ENCODE results near the gene MRPL21. TPM values are rescaled to one million over a fixed set of nuclear protein-coding genes. Genes with fewer than 3 reads are reported as not detected.
"Not testable (repeated sequence)": the region's sequence is repeated elsewhere in the genome, so short reads cannot be mapped to it uniquely, and the experiment has no call there.

Gene MRPL21
- total and polyA plus RNA-seq, 2 experiments from 2014 or later: 62.4 to 232 TPM

DNA sequence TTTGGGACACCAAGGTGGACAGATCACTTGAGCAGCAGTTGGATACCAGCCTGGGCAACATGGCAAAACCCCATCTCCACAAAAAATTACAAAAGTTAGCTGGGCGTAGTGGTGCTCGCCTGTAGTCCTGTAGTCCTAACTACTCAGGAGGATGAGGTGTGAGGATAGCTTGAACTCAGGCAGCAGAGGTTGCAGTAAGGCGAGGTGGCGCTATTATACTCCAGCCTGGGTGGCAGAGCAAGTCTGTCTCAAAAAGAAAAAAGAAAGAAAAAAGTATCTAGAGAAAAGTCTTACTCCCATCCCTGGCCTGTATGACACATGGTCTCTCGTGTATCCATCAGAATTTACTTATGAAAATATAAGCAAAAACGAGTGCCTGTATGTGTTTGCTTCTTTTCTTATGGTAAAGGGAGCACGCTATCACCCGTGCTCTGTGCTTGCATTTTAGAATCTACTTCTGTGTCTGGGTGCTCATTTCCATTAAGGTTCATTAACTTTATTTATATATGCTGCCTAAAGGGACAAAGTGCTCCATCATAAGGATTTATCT lies 46.5 kb downstream of the MRPL21 start:
- Mint-ChIP-seq H3K36me3 (ENCODE audit: low read depth) (no peaks in the 10 kb centered on the region; the same call in 2 of the 3 replicates), H3K9me3 (peaks cover 26% of the 10 kb centered on the region), H3K27me3 (ENCODE audit: insufficient read depth, low read depth, poor library complexity) (peaks cover 28% of the 10 kb centered on the region), H3K4me1 (peaks cover 5% of the 10 kb centered on the region; the same call in 2 of the 3 replicates), H3K27ac (no peak overlapping the region), H3K4me3 (no peak overlapping the region)
- H3F3A ChIP-seq (replicated peaks; ENCODE audit: low read depth): peaks cover 10% of the 10 kb centered on the region
- H3K4me3 ChIP-seq: no peak overlapping the region
- peaks cover 28% of the 10 kb centered on the region for H3K27me3 ChIP-seq (ENCODE audit: insufficient read depth)
- H2AFZ ChIP-seq: no peak overlapping the region
- DNase-seq (ENCODE audit: low spot score): no peak
- TF ChIP-seq JUNB (IDR thresholded peaks at IDR 0.05; ENCODE audit: unreplicated experiment): no peak
- TF ChIP-seq, protein P1, sequence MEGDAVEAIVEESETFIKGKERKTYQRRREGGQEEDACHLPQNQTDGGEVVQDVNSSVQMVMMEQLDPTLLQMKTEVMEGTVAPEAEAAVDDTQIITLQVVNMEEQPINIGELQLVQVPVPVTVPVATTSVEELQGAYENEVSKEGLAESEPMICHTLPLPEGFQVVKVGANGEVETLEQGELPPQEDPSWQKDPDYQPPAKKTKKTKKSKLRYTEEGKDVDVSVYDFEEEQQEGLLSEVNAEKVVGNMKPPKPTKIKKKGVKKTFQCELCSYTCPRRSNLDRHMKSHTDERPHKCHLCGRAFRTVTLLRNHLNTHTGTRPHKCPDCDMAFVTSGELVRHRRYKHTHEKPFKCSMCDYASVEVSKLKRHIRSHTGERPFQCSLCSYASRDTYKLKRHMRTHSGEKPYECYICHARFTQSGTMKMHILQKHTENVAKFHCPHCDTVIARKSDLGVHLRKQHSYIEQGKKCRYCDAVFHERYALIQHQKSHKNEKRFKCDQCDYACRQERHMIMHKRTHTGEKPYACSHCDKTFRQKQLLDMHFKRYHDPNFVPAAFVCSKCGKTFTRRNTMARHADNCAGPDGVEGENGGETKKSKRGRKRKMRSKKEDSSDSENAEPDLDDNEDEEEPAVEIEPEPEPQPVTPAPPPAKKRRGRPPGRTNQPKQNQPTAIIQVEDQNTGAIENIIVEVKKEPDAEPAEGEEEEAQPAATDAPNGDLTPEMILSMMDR (conservative IDR thresholded peaks at IDR 0.05; ENCODE audit: low read depth in 2 of 2): peak; percentile 14 to 54; a peak in 3 of 4 replicates
- H3K9me2 ChIP-seq (ENCODE audit: insufficient read depth): no peaks in the 10 kb centered on the region
- peak; percentile 22 for ATAC-seq
- H3K4me1 ChIP-seq (ENCODE audit: insufficient read depth): peaks cover 14% of the 10 kb centered on the region
- no peaks in the 10 kb centered on the region for H3K36me3 ChIP-seq (ENCODE audit: insufficient read depth)
- H3K79me2 ChIP-seq (replicated peaks; ENCODE audit: insufficient read depth): no peaks in the 10 kb centered on the region
- H3K4me2 ChIP-seq: no peak overlapping the region
- H3K27ac ChIP-seq (ENCODE audit: low read depth): no peak overlapping the region
- H4K20me1 ChIP-seq (replicated peaks; ENCODE audit: insufficient read depth): no peaks in the 10 kb centered on the region

DNA sequence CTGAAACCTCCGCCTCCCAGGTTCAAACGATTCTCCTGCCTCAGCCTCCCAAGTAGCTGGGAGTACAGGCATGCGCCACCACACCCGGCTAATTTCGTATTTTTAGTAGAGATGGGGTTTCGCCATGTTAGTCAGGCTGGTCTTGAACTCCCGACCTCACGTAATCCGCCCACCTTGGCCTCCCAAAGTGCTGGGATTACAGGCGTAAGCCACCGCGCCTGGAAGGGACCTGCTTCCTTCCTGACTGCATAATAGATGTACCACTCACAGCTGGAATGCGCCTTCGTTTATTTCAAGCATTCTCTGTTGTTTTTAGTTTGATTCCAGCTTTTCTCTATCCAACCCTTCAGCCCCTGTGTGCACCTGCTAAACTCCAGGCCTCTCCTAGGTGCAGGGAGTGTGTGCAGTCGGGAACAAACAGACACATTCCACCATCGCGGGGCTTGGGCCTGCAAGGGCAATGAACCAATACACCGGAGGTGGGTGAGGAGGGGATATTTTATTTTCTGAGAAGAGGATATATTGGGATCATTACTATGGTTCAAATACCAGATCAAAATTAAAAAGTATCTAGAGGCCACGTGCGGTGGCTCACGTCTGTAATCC lies 47.1 kb downstream of the MRPL21 start:
- H3K36me3 ChIP-seq (ENCODE audit: insufficient read depth); H3K27ac ChIP-seq (ENCODE audit: low read depth); H3K36me3 Mint-ChIP-seq (ENCODE audit: low read depth); H3K4me1 Mint-ChIP-seq; H2AFZ ChIP-seq; ATAC-seq; H4K20me1 ChIP-seq (replicated peaks; ENCODE audit: insufficient read depth); H3K27ac Mint-ChIP-seq; H3K4me3 ChIP-seq; H3K4me3 Mint-ChIP-seq; H3K9me2 ChIP-seq (ENCODE audit: insufficient read depth); H3K79me2 ChIP-seq (replicated peaks; ENCODE audit: insufficient read depth); DNase-seq (ENCODE audit: low spot score): not testable (repeated sequence)
- Histone ChIP-seq H3K4me1 (ENCODE audit: insufficient read depth) (peaks cover 14% of the 10 kb centered on the region), H3F3A (replicated peaks; ENCODE audit: low read depth) (peaks cover 10% of the 10 kb centered on the region), H3K4me2 (peak overlapping the region; percentile 99; the same call in 1 of the 2 replicates), H3K27me3 (ENCODE audit: insufficient read depth) (peaks cover 31% of the 10 kb centered on the region)
- Mint-ChIP-seq H3K27me3 (ENCODE audit: insufficient read depth, low read depth, poor library complexity) (peaks cover 32% of the 10 kb centered on the region), H3K9me3 (peaks cover 26% of the 10 kb centered on the region)

DNA sequence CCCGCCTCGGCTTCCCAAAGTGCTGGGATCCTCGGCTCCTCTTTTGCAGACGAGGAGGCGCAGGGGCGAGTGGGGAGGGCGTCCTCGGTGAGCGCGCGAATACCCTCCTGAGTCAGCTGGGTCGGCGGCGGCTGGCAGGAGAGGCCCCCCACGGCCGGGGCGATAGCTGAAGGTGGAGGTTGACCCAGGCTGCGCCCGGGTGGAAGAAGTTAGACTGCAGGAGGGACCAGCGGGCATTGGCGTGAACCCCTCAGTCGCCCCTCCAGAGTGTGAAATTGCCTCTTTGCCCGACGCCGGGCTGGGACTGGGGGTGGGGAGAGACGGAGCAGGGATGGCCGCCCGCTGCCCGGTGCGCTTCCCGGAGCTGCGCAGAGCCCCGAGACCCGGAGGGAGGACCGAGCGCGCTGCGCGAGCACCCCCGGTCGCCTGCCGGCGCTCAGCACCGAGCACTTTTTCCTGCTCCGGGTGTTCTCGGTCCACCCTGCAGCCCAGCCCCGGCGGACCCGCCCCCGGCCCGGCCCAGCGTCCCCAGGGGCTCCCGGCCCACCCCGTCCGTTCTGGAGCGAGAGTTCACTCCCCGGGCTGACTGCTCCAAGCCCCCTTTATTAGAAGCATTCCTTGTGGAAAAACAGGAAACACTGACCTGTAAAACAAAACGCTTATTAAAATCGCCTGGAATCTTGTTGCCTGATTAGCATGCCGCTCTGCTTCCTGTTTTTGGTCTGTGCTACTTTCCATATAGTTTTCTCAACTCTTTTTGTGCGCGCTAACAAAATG lies 48.2 kb downstream of the MRPL21 start:
- peaks cover 17% of the 10 kb centered on the region; the same call in 2 of the 3 replicates for H3K9me3 Mint-ChIP-seq
- ATAC-seq (peak; percentile 75), DNase-seq (ENCODE audit: low spot score) (peak; percentile 64)
- Histone ChIP-seq H4K20me1 (replicated peaks; ENCODE audit: insufficient read depth) (no peaks in the 10 kb centered on the region), H3K27me3 (ENCODE audit: insufficient read depth) (peaks cover 31% of the 10 kb centered on the region), H3K9me2 (ENCODE audit: insufficient read depth) (no peaks in the 10 kb centered on the region), H2AFZ (peak overlapping the region; percentile 99), H3K4me3 (peak overlapping the region; percentile 83), H3F3A (replicated peaks; ENCODE audit: low read depth) (peaks cover 10% of the 10 kb centered on the region), H3K4me1 (ENCODE audit: insufficient read depth) (peaks cover 14% of the 10 kb centered on the region), H3K36me3 (ENCODE audit: insufficient read depth) (no peaks in the 10 kb centered on the region), H3K27ac (ENCODE audit: low read depth) (no peak overlapping the region), H3K4me2 (peak overlapping the region; percentile 99), H3K79me2 (replicated peaks; ENCODE audit: insufficient read depth) (no peaks in the 10 kb centered on the region)
- no peaks in the 10 kb centered on the region; the same call in 2 of the 3 replicates for H3K36me3 Mint-ChIP-seq (ENCODE audit: low read depth)
- H3K4me3 Mint-ChIP-seq: peak overlapping the region; percentile 75
- no peak overlapping the region for H3K27ac Mint-ChIP-seq
- peaks cover 5% of the 10 kb centered on the region; the same call in 2 of the 3 replicates for H3K4me1 Mint-ChIP-seq
- H3K27me3 Mint-ChIP-seq (ENCODE audit: insufficient read depth, low read depth, poor library complexity): peaks cover 32% of the 10 kb centered on the region
- TF ChIP-seq, protein P2, sequence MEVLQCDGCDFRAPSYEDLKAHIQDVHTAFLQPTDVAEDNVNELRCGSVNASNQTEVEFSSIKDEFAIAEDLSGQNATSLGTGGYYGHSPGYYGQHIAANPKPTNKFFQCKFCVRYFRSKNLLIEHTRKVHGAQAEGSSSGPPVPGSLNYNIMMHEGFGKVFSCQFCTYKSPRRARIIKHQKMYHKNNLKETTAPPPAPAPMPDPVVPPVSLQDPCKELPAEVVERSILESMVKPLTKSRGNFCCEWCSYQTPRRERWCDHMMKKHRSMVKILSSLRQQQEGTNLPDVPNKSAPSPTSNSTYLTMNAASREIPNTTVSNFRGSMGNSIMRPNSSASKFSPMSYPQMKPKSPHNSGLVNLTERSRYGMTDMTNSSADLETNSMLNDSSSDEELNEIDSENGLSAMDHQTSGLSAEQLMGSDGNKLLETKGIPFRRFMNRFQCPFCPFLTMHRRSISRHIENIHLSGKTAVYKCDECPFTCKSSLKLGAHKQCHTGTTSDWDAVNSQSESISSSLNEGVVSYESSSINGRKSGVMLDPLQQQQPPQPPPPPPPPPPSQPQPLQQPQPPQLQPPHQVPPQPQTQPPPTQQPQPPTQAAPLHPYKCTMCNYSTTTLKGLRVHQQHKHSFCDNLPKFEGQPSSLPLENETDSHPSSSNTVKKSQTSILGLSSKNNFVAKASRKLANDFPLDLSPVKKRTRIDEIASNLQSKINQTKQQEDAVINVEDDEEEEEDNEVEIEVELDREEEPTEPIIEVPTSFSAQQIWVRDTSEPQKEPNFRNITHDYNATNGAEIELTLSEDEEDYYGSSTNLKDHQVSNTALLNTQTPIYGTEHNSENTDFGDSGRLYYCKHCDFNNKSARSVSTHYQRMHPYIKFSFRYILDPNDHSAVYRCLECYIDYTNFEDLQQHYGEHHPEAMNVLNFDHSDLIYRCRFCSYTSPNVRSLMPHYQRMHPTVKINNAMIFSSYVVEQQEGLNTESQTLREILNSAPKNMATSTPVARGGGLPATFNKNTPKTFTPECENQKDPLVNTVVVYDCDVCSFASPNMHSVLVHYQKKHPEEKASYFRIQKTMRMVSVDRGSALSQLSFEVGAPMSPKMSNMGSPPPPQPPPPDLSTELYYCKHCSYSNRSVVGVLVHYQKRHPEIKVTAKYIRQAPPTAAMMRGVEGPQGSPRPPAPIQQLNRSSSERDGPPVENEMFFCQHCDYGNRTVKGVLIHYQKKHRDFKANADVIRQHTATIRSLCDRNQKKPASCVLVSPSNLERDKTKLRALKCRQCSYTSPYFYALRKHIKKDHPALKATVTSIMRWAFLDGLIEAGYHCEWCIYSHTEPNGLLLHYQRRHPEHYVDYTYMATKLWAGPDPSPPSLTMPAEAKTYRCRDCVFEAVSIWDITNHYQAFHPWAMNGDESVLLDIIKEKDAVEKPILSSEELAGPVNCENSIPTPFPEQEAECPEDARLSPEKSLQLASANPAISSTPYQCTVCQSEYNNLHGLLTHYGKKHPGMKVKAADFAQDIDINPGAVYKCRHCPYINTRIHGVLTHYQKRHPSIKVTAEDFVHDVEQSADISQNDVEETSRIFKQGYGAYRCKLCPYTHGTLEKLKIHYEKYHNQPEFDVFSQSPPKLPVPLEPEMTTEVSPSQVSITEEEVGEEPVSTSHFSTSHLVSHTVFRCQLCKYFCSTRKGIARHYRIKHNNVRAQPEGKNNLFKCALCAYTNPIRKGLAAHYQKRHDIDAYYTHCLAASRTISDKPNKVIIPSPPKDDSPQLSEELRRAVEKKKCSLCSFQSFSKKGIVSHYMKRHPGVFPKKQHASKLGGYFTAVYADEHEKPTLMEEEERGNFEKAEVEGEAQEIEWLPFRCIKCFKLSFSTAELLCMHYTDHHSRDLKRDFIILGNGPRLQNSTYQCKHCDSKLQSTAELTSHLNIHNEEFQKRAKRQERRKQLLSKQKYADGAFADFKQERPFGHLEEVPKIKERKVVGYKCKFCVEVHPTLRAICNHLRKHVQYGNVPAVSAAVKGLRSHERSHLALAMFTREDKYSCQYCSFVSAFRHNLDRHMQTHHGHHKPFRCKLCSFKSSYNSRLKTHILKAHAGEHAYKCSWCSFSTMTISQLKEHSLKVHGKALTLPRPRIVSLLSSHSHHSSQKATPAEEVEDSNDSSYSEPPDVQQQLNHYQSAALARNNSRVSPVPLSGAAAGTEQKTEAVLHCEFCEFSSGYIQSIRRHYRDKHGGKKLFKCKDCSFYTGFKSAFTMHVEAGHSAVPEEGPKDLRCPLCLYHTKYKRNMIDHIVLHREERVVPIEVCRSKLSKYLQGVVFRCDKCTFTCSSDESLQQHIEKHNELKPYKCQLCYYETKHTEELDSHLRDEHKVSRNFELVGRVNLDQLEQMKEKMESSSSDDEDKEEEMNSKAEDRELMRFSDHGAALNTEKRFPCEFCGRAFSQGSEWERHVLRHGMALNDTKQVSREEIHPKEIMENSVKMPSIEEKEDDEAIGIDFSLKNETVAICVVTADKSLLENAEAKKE (CRISPR knock-in tag; IDR thresholded peaks at IDR 0.05): no peak
- TF ChIP-seq EZH2 (IDR thresholded peaks at IDR 0.05; ENCODE audit: low read depth, unreplicated experiment) (no peak), STAT1 (IDR thresholded peaks at IDR 0.05; ENCODE audit: unreplicated experiment) (no peak), NANOG (IDR thresholded peaks at IDR 0.05; ENCODE audit: borderline replicate concordance) (no peak)

Data from GM23338 (cell line).